HepG2 (cell line): ENCODE data around the gene CAVIN2. TPM values are rescaled to one million over a fixed set of nuclear protein-coding genes. Genes with fewer than 3 reads are reported as not detected.
A peak's percentile ranks its signal among the peaks of the same experiment; 100 is the strongest.

Source experiments
- HOXA3 ChIP-seq: sonication (generic); formaldehyde crosslinking; IDR thresholded peaks from 2 replicates; pipeline ENCODE4 v1.5.0; 2020; ENCODE audit warnings: missing genetic modification reagents
- KDM1A ChIP-seq: IDR thresholded peaks from 2 replicates; pipeline ENCODE4 v1.6.1; 2016; ENCODE audit warnings: missing compliant biosample characterization
- KDM5A ChIP-seq: fragments of 200-600 bp; sonication (generic); IDR thresholded peaks from 2 replicates; pipeline ENCODE4 v1.7.0; 2018; ENCODE audit warnings: antibody characterized with exemption, mild to moderate bottlenecking, low read length, borderline replicate concordance
- MBNL3 ChIP-seq: fragments of 250-450 bp; sonication (Bioruptor Pico); conservative IDR thresholded peaks from 2 replicates; pipeline ENCODE4 v1.8.0; 2022; ENCODE audit warnings: mild to moderate bottlenecking, inconsistent platforms
- MLLT10 ChIP-seq: sonication (generic); formaldehyde crosslinking; IDR thresholded peaks from 2 replicates; pipeline ENCODE4 v1.4.0; 2020; ENCODE audit warnings: missing genetic modification reagents
- NFYB ChIP-seq: sonication (generic); formaldehyde crosslinking; IDR thresholded peaks from 2 replicates; pipeline ENCODE4 v1.4.0; 2020; ENCODE audit warnings: missing genetic modification reagents
- SAP130 ChIP-seq: IDR thresholded peaks from 2 replicates; pipeline ENCODE4 v1.6.1; 2016; ENCODE audit warnings: low read depth
- TAF15 ChIP-seq: fragments of 200-400 bp; formaldehyde crosslinking; IDR thresholded peaks from one replicate; pipeline ENCODE4 v1.6.1; 2018; ENCODE audit warnings: mild to moderate bottlenecking, low read depth, low read length; ENCODE audit not compliant: poor library complexity, severe bottlenecking
- ZNF20 ChIP-seq: sonication (generic); formaldehyde crosslinking; IDR thresholded peaks from 2 replicates; pipeline ENCODE4 v1.4.0; 2020; ENCODE audit warnings: mild to moderate bottlenecking, moderate library complexity, missing genetic modification reagents
- ZNF446 ChIP-seq: sonication (generic); formaldehyde crosslinking; IDR thresholded peaks from 2 replicates; pipeline ENCODE4 v1.5.0; 2020; ENCODE audit warnings: mild to moderate bottlenecking, missing genetic modification reagents
- ZNF672 ChIP-seq: sonication (generic); formaldehyde crosslinking; IDR thresholded peaks from 2 replicates; pipeline ENCODE4 v1.8.1; 2022; ENCODE audit warnings: missing genetic modification reagents
- ZNF720 ChIP-seq: sonication (generic); formaldehyde crosslinking; IDR thresholded peaks from 2 replicates; pipeline ENCODE4 v1.4.0; 2020; ENCODE audit warnings: missing genetic modification reagents
- ZNF788 ChIP-seq: sonication (generic); formaldehyde crosslinking; IDR thresholded peaks from 2 replicates; pipeline ENCODE4 v1.5.0; 2020; ENCODE audit warnings: mild to moderate bottlenecking, missing genetic modification reagents, borderline replicate concordance
- polyA plus RNA-seq, 8 experiments: library from polyadenylated mRNA; depleted of rRNA in 3 of 8; stranded (reverse) in 7 of 8; unstranded in 1 of 8; fragments of >200 nt; fragmentation: Illumina TruSeq in 4 of 8; extraction: Trizol in 4 of 8; gene quantifications; 2 replicates each; pipeline versions ENCODE4 v1.2.1 to v1.2.3, GENCODE V29; 2011 to 2016; ENCODE audit warnings: low read depth in 4 of 8, missing spikeins in 1 of 8, mixed read lengths in 1 of 8; ENCODE audit not compliant: insufficient read depth in 1 of 8
- total RNA-seq, 5 experiments: library from RNA; depleted of rRNA; stranded (reverse); fragments of >200 nt; fragmentation: Illumina TruSeq; extraction: Trizol; gene quantifications; 2 replicates each; pipeline ENCODE4 v1.2.3, GENCODE V29; 2016; ENCODE audit warnings: low read depth in 1 of 5
- TF ChIP-seq, protein P1 (sequence below): sonication (generic); formaldehyde crosslinking; IDR thresholded peaks from 2 replicates; pipeline ENCODE4 v1.4.0; 2020; ENCODE audit warnings: low read depth, mild to moderate bottlenecking, missing genetic modification reagents
- TF ChIP-seq, protein P2 (sequence below): sonication (generic); formaldehyde crosslinking; IDR thresholded peaks from 2 replicates; pipeline ENCODE4 v1.8.0; 2022; ENCODE audit warnings: mild to moderate bottlenecking, missing genetic modification reagents
- TF ChIP-seq, protein P3 (sequence below): sonication (generic); formaldehyde crosslinking; IDR thresholded peaks from 2 replicates; pipeline ENCODE4 v1.4.0; 2020; ENCODE audit warnings: mild to moderate bottlenecking, missing genetic modification reagents
- TF ChIP-seq, protein P4 (sequence below): sonication (generic); formaldehyde crosslinking; IDR thresholded peaks from 2 replicates; pipeline ENCODE4 v1.4.0; 2020; ENCODE audit warnings: missing genetic modification reagents
- TF ChIP-seq, protein P5 (sequence below): sonication (generic); formaldehyde crosslinking; IDR thresholded peaks from 2 replicates; pipeline ENCODE4 v1.4.0; 2020; ENCODE audit warnings: mild to moderate bottlenecking, missing genetic modification reagents

CAVIN2 gene
- total and polyA plus RNA-seq, 2 of the 13 experiments (the other 11 are each of a cell fraction or from before 2014, with no cell fraction given), result 7.6 to 38.8 TPM

DNA sequence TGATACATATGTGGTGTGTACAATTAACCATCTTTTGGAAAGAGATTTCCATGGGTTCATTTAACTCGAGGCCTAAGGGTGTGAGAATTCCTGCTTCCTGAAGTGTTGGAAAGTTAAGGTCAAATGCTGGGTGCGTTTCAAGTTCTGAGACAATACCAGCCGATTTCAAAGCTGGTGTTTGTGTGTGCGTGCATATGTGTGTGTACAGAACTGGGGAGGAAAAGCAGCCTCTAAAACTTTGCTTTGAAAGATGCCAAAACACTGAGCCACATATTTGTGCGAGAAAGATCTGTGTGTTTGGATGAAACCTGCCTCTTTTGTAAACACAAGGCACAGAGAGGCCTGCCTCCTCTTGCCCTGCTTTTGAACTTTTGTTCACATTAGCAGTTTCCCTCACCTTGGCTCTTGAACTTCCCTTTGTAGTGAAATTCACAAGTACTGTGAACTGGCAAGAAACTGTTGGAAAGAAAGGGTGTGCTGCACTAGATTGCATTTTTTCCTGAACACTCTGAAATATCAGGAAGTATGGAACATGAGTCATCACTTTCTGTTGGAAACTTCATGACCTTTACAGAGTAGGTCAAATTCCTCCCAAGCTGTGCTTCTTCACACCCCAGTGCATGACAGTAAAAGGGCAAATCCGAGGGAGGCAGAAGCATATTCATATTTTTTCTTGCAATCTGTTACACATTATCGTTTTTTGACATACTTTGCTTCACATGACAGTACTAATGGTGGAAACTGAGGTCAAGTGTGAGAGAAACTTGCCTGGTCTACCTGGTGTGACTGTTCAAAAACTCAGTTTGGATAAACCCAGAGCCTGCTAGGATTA lies 20.0 kb upstream of the CAVIN2 start (continued):
- TF ChIP-seq KDM5A (no peak), ZNF672 (no peak), TAF15 (no peak), ZNF20 (CRISPR knock-in tag) (no peak), MLLT10 (CRISPR knock-in tag) (no peak), NFYB (CRISPR knock-in tag) (no peak), KDM1A (CRISPR knock-in tag) (peak; percentile 60), HOXA3 (CRISPR knock-in tag) (peak; percentile 89; the same call in 1 of the 2 replicates), ZNF788 (CRISPR knock-in tag) (peak; percentile 89; the same call in 1 of the 2 replicates), ZNF446 (CRISPR knock-in tag) (no peak), SAP130 (CRISPR knock-in tag) (peak; percentile 94), MBNL3 (no peak), ZNF720 (no peak)
- TF ChIP-seq, protein P1, sequence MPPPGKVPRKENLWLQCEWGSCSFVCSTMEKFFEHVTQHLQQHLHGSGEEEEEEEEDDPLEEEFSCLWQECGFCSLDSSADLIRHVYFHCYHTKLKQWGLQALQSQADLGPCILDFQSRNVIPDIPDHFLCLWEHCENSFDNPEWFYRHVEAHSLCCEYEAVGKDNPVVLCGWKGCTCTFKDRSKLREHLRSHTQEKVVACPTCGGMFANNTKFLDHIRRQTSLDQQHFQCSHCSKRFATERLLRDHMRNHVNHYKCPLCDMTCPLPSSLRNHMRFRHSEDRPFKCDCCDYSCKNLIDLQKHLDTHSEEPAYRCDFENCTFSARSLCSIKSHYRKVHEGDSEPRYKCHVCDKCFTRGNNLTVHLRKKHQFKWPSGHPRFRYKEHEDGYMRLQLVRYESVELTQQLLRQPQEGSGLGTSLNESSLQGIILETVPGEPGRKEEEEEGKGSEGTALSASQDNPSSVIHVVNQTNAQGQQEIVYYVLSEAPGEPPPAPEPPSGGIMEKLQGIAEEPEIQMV (CRISPR knock-in tag), result peak; percentile 91
- TF ChIP-seq, protein P2, sequence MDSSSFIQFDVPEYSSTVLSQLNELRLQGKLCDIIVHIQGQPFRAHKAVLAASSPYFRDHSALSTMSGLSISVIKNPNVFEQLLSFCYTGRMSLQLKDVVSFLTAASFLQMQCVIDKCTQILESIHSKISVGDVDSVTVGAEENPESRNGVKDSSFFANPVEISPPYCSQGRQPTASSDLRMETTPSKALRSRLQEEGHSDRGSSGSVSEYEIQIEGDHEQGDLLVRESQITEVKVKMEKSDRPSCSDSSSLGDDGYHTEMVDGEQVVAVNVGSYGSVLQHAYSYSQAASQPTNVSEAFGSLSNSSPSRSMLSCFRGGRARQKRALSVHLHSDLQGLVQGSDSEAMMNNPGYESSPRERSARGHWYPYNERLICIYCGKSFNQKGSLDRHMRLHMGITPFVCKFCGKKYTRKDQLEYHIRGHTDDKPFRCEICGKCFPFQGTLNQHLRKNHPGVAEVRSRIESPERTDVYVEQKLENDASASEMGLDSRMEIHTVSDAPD, result peak; percentile 86
- TF ChIP-seq, protein P3, sequence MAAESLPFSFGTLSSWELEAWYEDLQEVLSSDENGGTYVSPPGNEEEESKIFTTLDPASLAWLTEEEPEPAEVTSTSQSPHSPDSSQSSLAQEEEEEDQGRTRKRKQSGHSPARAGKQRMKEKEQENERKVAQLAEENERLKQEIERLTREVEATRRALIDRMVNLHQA (CRISPR knock-in tag), result no peak
- TF ChIP-seq, protein P4, sequence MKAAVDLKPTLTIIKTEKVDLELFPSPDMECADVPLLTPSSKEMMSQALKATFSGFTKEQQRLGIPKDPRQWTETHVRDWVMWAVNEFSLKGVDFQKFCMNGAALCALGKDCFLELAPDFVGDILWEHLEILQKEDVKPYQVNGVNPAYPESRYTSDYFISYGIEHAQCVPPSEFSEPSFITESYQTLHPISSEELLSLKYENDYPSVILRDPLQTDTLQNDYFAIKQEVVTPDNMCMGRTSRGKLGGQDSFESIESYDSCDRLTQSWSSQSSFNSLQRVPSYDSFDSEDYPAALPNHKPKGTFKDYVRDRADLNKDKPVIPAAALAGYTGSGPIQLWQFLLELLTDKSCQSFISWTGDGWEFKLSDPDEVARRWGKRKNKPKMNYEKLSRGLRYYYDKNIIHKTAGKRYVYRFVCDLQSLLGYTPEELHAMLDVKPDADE (CRISPR knock-in tag), result no peak
- TF ChIP-seq, protein P5, sequence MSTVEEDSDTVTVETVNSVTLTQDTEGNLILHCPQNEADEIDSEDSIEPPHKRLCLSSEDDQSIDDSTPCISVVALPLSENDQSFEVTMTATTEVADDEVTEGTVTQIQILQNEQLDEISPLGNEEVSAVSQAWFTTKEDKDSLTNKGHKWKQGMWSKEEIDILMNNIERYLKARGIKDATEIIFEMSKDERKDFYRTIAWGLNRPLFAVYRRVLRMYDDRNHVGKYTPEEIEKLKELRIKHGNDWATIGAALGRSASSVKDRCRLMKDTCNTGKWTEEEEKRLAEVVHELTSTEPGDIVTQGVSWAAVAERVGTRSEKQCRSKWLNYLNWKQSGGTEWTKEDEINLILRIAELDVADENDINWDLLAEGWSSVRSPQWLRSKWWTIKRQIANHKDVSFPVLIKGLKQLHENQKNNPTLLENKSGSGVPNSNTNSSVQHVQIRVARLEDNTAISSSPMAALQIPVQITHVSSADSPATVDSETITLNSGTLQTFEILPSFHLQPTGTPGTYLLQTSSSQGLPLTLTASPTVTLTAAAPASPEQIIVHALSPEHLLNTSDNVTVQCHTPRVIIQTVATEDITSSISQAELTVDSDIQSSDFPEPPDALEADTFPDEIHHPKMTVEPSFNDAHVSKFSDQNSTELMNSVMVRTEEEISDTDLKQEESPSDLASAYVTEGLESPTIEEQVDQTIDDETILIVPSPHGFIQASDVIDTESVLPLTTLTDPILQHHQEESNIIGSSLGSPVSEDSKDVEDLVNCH (CRISPR knock-in tag), result no peak
